GM06990 (cell line): Measurements from ENCODE around the gene ZIC4.

ENCODE experiments used
- DNase-seq: peaks from one replicate; pipeline ENCODE4 v3.0.0-alpha.2; 2011; ENCODE audit not compliant: insufficient read length; ENCODE audit errors: extremely low read depth
- H3K27me3 ChIP-seq: replicated peaks from 2 replicates; pipeline ENCODE4 v1.6.0; 2011; ENCODE audit warnings: low read length; ENCODE audit not compliant: control insufficient read depth, insufficient read depth
- H3K36me3 ChIP-seq: 2 replicates; pipeline ENCODE4 v1.5.1; 2011; ENCODE audit warnings: low read length; ENCODE audit not compliant: control insufficient read depth, insufficient read depth
- H3K4me3 ChIP-seq: replicated peaks from 2 replicates; pipeline ENCODE4 v1.5.1; 2011; ENCODE audit warnings: low read depth, mild to moderate bottlenecking, control low read depth, low read length
- CTCF ChIP-seq: IDR thresholded peaks from 2 replicates; pipeline ENCODE4 v1.5.1; 2011; ENCODE audit warnings: low read length, control low read depth, mild to moderate bottlenecking, inconsistent platforms; ENCODE audit not compliant: insufficient read depth, poor library complexity, severe bottlenecking

ZIC4 gene

GRCh38 chr3:147384210-147385058, 21.9 kb downstream of the ZIC4 start:
- TF ChIP-seq CTCF, result peak; percentile 15
- no peak overlapping the region for H3K4me3 ChIP-seq
- H3K27me3 ChIP-seq, result no peaks in the 10 kb centered on the region; the same call in 1 of the 2 replicates
- no peaks in the 10 kb centered on the region for H3K36me3 ChIP-seq
- no peak for DNase-seq

- Histone ChIP-seq H3K36me3 (no peaks in the 10 kb centered on the region), H3K4me3 (no peak overlapping the region), H3K27me3 (no peaks in the 10 kb centered on the region)
- DNase-seq, result no peak
- peak; percentile 62 for TF ChIP-seq CTCF
Measured at GRCh38 chr3:147383617-147384016, 22.7 kb downstream of the ZIC4 start.

- Histone ChIP-seq H3K4me3 (no peak overlapping the region), H3K36me3 (no peaks in the 10 kb centered on the region), H3K27me3 (no peaks in the 10 kb centered on the region)
- no peak for DNase-seq
- no peak for TF ChIP-seq CTCF
Measured at GRCh38 chr3:147381596-147381995, 24.7 kb downstream of the ZIC4 start.

- Histone ChIP-seq H3K4me3 (no peak overlapping the region), H3K27me3 (no peaks in the 10 kb centered on the region), H3K36me3 (no peaks in the 10 kb centered on the region)
- TF ChIP-seq CTCF, result no peak
- no peak for DNase-seq
Measured at GRCh38 chr3:147380977-147381376, 25.4 kb downstream of the ZIC4 start.

- H3K27me3 ChIP-seq, result no peaks in the 10 kb centered on the region
- DNase-seq, result no peak
- no peak overlapping the region for H3K4me3 ChIP-seq
- TF ChIP-seq CTCF, result no peak
- H3K36me3 ChIP-seq, result no peaks in the 10 kb centered on the region
Measured at GRCh38 chr3:147380387-147380951, 25.9 kb downstream of the ZIC4 start.
